Kidney capillary endothelial cell (primary cell): ENCODE data around the gene ARAP1.

Source experiments
- DNase-seq: peaks from one replicate; pipeline ENCODE4 v3.0.0-alpha.2; 2018; ENCODE audit warnings: low spot score

The ARAP1 gene

DNA sequence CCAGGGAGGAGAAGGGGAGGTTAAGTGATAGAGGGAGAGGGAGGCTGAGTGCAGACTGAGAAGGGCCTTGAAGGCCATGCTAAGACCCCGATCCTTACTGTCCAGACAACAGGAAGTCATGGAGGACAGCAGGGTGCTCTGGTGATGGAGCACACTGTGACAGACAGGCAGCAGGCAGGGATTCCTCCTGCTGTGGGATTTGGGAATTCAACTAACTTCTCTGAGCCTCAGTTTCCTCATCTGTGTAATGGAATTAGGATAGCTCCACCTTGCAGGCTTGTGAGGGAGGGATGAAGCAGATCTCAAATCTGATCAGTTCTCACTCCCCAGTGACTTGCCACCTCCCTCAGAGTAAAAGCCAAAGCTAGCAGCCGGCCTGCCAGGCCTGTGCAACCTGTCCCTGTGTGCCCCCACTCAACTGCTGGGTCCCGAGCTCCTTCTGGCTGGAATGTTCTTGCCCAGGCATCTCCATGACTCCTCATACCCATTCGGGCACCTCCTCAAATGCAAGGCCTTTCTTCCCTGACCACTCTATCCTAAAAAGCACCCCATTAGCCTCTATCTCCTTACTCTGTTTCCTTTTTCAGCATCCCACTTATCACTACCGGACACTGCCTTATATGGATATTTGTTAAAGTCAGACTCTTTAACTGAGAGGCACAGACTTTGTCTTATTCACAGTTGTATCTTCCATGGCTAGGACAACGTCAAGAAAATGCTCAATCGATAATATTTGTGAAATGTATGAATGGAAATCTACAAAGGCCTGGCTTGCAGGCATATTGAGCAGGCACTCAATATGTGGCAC is 9.5 kb downstream of the ARAP1 start:
- DNase-seq, result no peak

DNA sequence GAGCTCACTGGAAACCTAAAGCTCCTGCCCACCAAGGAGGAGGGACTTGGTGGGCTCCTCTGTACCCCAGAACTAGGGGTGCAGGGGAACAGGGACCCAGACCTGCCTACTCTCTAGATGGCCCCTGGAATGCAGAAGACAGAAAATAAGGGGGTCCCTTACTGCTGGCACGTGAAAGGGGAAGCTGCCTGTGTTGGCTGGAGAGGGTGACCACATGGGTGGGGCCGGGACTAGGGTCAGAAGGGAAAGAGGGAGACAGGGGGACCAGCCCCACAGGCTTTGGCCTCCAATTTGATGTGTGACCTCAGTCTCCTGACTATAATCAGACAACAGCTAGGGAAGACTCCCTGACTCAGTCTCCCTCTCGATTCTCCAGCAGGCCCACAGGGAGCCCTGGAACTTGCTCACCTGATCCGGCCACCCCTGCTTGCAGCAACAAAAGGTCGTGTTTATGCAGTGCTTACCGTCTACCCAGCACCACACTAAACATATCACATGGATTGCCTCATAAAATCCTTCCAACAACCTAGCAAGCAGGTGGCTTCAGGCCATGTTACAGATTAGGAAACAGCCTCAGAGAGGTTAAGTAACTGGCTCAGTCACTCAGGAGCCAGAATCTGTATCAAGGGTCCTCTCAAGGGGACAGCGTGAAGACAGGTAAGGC is 10.2 kb downstream of the ARAP1 start:
- DNase-seq, result no peak

DNA sequence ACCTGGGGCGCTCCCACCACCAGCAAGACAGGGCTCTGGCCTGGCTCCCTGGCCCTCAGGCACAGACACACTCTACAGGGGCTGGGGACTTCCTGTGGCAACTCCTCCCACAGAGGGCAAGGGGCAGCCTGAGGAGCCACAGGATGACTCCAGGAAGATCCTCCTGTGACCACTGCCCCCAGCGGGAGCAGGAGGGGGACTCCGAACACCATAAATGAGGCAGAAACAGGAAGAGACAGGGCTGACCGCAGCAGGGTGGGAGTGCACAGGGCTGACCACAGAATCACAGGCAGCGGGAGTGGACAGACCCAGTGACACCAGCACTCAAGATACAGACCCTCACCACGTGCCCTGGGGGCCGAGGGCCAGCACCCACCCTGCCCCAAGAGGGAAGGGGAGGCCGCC is 10.8 kb downstream of the ARAP1 start:
- no peak for DNase-seq

GRCh38 chr11:72740562-72741428 is 11.4 kb downstream of the ARAP1 start:
- DNase-seq, result no peak

DNA sequence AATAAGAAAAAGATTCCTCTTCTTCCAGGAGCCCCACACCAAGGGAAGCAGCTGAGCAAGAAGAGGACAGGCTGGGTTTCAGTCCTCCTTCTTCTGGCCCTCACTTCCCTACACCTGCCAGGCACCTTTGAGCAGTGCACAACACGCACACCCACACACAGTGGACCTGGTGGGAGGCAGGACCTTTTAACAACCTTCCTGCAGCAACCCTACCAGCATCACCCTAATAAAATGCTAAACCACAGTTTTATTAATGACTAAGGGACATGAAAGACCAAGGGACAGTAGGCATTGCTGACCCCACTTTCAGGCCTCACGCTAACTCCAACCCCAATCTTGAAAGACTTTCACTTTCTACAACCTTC is 12.2 kb downstream of the ARAP1 start:
- DNase-seq, result no peak

GRCh38 chr11:72739240-72740059 is 12.8 kb downstream of the ARAP1 start:
- DNase-seq, result no peak

GRCh38 chr11:72738199-72739141 is 13.7 kb downstream of the ARAP1 start:
- no peak for DNase-seq

GRCh38 chr11:72737336-72737735 is 14.9 kb downstream of the ARAP1 start:
- no peak for DNase-seq

- peak; percentile 92 for DNase-seq
These were observed 15.6 kb downstream of the ARAP1 start for GRCh38 chr11:72736452-72737069.

GRCh38 chr11:72735495-72736027 is 16.6 kb downstream of the ARAP1 start:
- DNase-seq, result peak; percentile 65

GRCh38 chr11:72732329-72732728 is 19.9 kb downstream of the ARAP1 start:
- DNase-seq, result no peak

GRCh38 chr11:72730737-72731136 is 21.5 kb downstream of the ARAP1 start:
- DNase-seq, result no peak

- no peak for DNase-seq
These were observed 22.0 kb downstream of the ARAP1 start for GRCh38 chr11:72730243-72730642.

DNA sequence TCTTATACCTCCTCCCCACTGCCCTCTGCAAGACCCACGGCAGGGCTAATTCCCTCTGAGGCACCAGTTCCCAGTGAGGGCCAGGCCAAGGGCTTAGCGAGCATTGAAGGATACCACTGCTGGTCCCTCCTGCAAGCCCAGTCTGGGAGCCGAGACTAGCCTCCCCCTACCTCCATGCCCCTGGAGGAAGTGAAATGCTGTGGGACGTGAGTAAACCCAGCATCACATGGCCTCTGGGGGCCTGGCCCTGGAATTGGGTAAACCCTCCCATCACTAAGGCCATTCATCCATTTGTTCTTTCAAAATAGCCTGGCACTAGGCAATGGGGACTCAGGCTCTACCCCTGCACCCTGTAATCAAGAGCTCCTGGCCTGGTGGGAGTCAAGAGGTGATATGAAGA is 24.7 kb downstream of the ARAP1 start:
- no peak for DNase-seq

DNA sequence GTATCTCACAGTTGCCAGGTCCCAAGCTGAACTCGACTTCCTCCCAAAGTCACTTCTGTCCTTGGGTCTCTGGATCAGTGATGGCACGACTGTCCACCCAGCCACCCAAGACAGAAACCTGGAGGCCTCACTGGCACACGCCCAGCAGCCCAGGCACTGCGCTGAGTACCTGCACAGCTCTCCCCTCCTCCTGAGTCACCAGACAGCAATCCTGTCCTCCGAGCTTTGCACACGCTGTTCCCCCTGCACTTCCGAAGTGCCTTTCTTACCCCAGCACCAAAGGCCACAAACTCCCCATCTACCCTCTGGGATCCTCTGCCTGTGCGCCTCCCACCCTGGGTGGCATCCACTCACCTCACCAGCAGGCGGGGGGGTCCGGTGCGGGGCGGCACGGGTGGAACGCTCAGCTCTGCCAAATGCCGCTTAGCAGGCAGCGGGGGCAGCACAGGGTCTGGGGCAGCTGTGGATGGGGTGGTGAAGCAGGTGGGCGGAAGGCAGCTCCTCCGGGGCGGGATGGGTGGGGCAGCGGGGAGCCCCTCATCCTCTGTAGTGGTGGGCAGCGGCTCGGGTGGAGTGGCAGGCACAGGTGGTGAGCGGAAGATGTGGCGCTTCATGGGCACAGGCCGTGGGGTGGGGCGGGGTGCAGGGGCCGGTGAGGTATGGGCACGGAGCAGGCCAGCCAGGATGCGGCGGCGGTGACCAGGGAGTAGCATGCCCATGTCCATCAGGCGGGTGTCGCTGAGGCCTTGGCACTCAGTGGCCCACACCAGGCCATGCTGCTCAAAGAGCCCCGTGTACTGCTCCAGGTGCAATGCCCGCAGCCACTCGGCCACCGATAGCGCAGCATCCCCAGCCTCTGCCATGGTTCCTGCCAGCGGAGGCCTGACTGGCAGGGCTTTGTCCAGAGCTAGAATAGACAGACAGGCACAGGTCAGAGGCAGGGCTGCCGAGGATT is 25.7 kb downstream of the ARAP1 start:
- DNase-seq, result no peak

- no peak for DNase-seq
These were observed 26.5 kb downstream of the ARAP1 start for GRCh38 chr11:72725724-72726028.

GRCh38 chr11:72724851-72725723 is 27.1 kb downstream of the ARAP1 start:
- DNase-seq, result peak; percentile 72

- no peak for DNase-seq
These were observed 28.1 kb downstream of the ARAP1 start for GRCh38 chr11:72724021-72724551.
